Natural killer cell (primary cell): ENCODE data around the gene MALRD1. TPM values are rescaled to one million over a fixed set of nuclear protein-coding genes. Genes with fewer than 3 reads are reported as not detected.

Experiments used
- ATAC-seq, 3 donors: fragments of 150-1000 bp in 2 of 3; fragments of 200-7000 bp in 1 of 3; cut with Tn5 transposase; 1 replicate in 1 of 3; 2 replicates in 2 of 3; pipeline ENCODE4 v1.10.0; 2021; ENCODE audit warnings: mild to moderate bottlenecking in 2 of 3, moderate library complexity in 2 of 3
- DNase-seq, 2 donors: peaks; one replicate each; pipeline versions ENCODE4 v3.0.0 to v3.0.0-alpha.2; 2013 to 2021; ENCODE audit warnings: mixed read lengths in 1 of 2
- H3K27ac ChIP-seq: one replicate; pipeline ENCODE4 v1.5.1; 2013; ENCODE audit warnings: mild to moderate bottlenecking, low read length
- H3K27me3 ChIP-seq: one replicate; pipeline ENCODE4 v1.6.1; 2013; ENCODE audit warnings: low read length; ENCODE audit not compliant: control insufficient read depth, insufficient read depth
- H3K36me3 ChIP-seq: one replicate; pipeline ENCODE4 v1.6.1; 2013; ENCODE audit warnings: low read length; ENCODE audit not compliant: control insufficient read depth, insufficient read depth
- H3K4me1 ChIP-seq: one replicate; pipeline ENCODE4 v1.6.1; 2013; ENCODE audit warnings: low read length; ENCODE audit not compliant: control insufficient read depth, insufficient read depth
- H3K4me3 ChIP-seq: one replicate; pipeline ENCODE4 v1.5.1; 2013; ENCODE audit warnings: low read length
- H3K9me3 ChIP-seq: one replicate; pipeline ENCODE4 v1.6.1; 2013; ENCODE audit warnings: low read length; ENCODE audit not compliant: control insufficient read depth, insufficient read depth
- H3K27ac Mint-ChIP-seq, 2 donors: one replicate each; pipeline ENCODE4 v1.8.0; 2022; ENCODE audit warnings: mild to moderate bottlenecking in 2 of 2, mixed read lengths in 2 of 2, moderate library complexity in 1 of 2
- H3K27me3 Mint-ChIP-seq, 2 donors: one replicate each; pipeline ENCODE4 v1.8.0; 2022; ENCODE audit warnings: low read depth in 2 of 2, mixed read lengths in 2 of 2
- H3K36me3 Mint-ChIP-seq: one replicate; pipeline ENCODE4 v1.8.0; 2022; ENCODE audit warnings: mixed read lengths
- H3K4me1 Mint-ChIP-seq, 2 donors: one replicate each; pipeline ENCODE4 v1.8.0; 2022; ENCODE audit warnings: mixed read lengths in 2 of 2
- H3K4me3 Mint-ChIP-seq: one replicate; pipeline ENCODE4 v1.8.0; 2022; ENCODE audit warnings: mild to moderate bottlenecking, moderate library complexity, mixed read lengths
- H3K9me3 Mint-ChIP-seq, 2 donors: one replicate each; pipeline ENCODE4 v1.8.0; 2022; ENCODE audit warnings: mixed read lengths in 2 of 2
- CTCF ChIP-seq: fragments of 200-600 bp; IDR thresholded peaks from one replicate; pipeline ENCODE4 v1.8.0; 2022; ENCODE audit warnings: antibody characterized with exemption
- WGBS: methylation state at CpG from one replicate; pipeline ENCODE4 v1.1.7; 2013; ENCODE audit warnings: missing lambda C conversion rate; ENCODE audit not compliant: insufficient coverage; 5-methylcytosine and 5-hydroxymethylcytosine counted together
- intact Hi-C: fragments of 100-400 bp; cut with micrococcal nuclease; formaldehyde crosslinking; loops from one replicate; pipeline ENCODE4 v1.14.2; 2022
- total RNA-seq, 4 donors: library from RNA; stranded (reverse); fragments of 120-200 nt in 1 of 4; gene quantifications; one replicate each; pipeline versions ENCODE4 v1.2.3 to v1.2.4, GENCODE V29; 2013 to 2022

Gene MALRD1
- total RNA-seq, 3 donors from 2014 or later (not counting 1 experiment from before 2014, with no cell fraction given) = not detected

DNA sequence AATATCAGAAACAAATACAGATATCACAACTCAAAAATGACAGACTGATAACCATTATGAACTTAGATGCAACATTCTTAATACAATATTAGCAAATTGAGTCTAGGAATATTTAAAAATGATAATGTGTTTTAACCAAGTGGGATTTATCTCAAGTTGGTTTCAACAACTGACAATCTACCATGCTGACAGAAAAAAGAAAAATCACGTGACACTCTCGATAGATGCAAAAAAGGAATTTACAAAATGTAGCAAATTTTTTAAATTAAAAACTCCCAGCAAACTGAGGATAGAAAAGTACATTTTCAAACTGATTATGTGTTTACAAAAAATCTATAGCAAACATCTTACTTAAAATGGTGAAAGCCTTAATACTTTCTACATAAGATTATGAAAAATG is 177.4 kb downstream of the MALRD1 start:
- Mint-ChIP-seq H3K27me3 (no peaks in the 10 kb centered on the region), H3K27ac (no peak overlapping the region), H3K4me1 (no peaks in the 10 kb centered on the region), H3K36me3 (no peaks in the 10 kb centered on the region), H3K9me3 (peaks cover 0 to 15% of the 10 kb centered on the region in 2 donors), H3K4me3 (no peak overlapping the region)
- no peak for DNase-seq
- Histone ChIP-seq H3K4me3 (no peak overlapping the region), H3K36me3 (no peaks in the 10 kb centered on the region), H3K27me3 (no peaks in the 10 kb centered on the region), H3K4me1 (no peaks in the 10 kb centered on the region), H3K27ac (no peak overlapping the region), H3K9me3 (no peaks in the 10 kb centered on the region)
- TF ChIP-seq CTCF = no peak
- intact Hi-C loops = no loop called here
- WGBS = no CpG with 5 or more reads among the region's 2 CpGs
- ATAC-seq = no peak

DNA sequence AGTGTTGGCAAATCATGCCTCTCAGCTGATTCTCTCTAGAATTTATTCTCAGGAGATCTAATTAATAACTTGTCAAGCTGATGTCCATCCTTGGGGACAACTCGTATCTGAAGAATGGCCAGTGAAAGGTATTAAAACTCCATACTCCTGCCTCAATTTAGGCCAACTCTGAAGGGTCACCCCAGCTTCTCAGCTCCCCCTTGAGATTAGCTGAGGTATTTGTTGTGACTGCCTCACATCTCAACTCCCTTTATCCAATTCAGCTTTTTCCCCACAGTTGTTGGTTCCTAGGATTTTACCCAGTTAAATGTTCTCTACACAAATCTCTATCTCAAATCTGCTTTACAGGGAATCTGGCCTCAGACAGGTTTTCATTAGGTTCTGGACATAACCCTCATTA is 182.4 kb downstream of the MALRD1 start:
- no peaks in the 10 kb centered on the region for H3K4me1 ChIP-seq
- no peak for DNase-seq
- no peak overlapping the region for H3K27ac ChIP-seq
- H3K9me3 ChIP-seq = no peaks in the 10 kb centered on the region
- no peaks in the 10 kb centered on the region for H3K4me1 Mint-ChIP-seq
- H3K27me3 Mint-ChIP-seq = no peaks in the 10 kb centered on the region
- peaks cover 9 to 14% of the 10 kb centered on the region in 2 donors for H3K9me3 Mint-ChIP-seq
- intact Hi-C loops = no loop called here
- H3K36me3 Mint-ChIP-seq = no peaks in the 10 kb centered on the region
- no peak overlapping the region for H3K27ac Mint-ChIP-seq
- no peaks in the 10 kb centered on the region for H3K27me3 ChIP-seq
- ATAC-seq = no peak
- H3K4me3 ChIP-seq = no peak overlapping the region
- no peak overlapping the region for H3K4me3 Mint-ChIP-seq
- WGBS = 63% methylated on average over 1 of the region's 1 CpG
- no peak for TF ChIP-seq CTCF
- no peaks in the 10 kb centered on the region for H3K36me3 ChIP-seq

DNA sequence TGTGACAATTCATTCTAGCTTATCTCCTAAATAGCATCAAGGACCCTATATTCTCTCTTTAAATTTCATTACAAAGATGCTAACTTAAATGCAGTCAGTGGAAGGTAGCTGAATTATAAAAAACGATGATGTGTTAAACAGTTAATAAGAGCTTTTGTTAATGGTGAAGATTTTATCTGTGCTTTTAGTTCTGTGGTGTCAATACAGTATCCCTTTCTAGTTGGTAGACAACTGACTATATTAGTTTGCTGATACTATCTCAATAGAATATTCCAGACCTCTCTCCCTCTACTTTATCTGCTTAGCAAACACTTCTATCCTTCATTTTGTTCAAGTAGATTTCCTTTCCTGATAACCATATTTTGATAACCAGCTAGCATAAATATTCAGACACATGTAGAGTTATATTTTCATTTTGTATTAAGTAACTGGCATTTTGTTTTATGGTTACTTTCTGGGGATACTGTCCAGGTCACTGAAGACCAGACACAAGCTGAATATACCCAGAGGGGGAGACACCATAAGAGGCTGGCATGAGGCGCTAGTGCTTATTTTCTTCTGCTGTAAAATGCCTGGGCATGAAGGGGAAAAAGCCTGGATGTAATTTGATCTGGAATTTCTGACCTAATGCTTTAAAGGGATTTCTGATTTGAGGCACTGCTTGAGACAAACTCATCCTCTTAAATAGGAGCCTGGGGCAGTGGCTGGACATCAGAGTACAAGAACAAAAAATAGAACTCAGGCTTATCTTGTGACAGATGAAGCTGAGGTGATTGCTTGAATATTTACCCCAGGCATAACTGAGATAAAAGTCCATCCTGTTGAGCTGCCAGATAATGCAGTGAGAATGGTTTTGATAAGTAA is 197.5 kb downstream of the MALRD1 start:
- Histone ChIP-seq H3K4me3 (no peak overlapping the region), H3K27ac (no peak overlapping the region), H3K27me3 (no peaks in the 10 kb centered on the region), H3K4me1 (no peaks in the 10 kb centered on the region), H3K9me3 (no peaks in the 10 kb centered on the region), H3K36me3 (no peaks in the 10 kb centered on the region)
- DNase-seq = no peak
- no peak for TF ChIP-seq CTCF
- no peak overlapping the region for H3K4me3 Mint-ChIP-seq
- H3K36me3 Mint-ChIP-seq = no peaks in the 10 kb centered on the region
- no peak overlapping the region for H3K27ac Mint-ChIP-seq
- no peaks in the 10 kb centered on the region for H3K4me1 Mint-ChIP-seq
- WGBS = 56% methylated on average over 1 of the region's 2 CpGs
- ATAC-seq = no peak
- H3K27me3 Mint-ChIP-seq = no peaks in the 10 kb centered on the region
- H3K9me3 Mint-ChIP-seq = peaks cover 13 to 16% of the 10 kb centered on the region in 2 donors
- intact Hi-C loops = no loop called here

- no peak for TF ChIP-seq CTCF
- no peaks in the 10 kb centered on the region for H3K4me1 ChIP-seq
Observed at GRCh38 chr10:19247843-19248242, 199.2 kb downstream of the MALRD1 start.

More at GRCh38 chr10:19247843-19248242, 199.2 kb downstream of the MALRD1 start:
- Mint-ChIP-seq H3K4me3 (no peak overlapping the region), H3K4me1 (no peaks in the 10 kb centered on the region), H3K9me3 (peaks cover 5 to 10% of the 10 kb centered on the region in 2 donors), H3K27me3 (no peaks in the 10 kb centered on the region), H3K27ac (no peak overlapping the region), H3K36me3 (no peaks in the 10 kb centered on the region)
- 76% methylated on average over 2 of the region's 3 CpGs for WGBS
- intact Hi-C loops = no loop called here
- no peak overlapping the region for H3K4me3 ChIP-seq
- no peaks in the 10 kb centered on the region for H3K9me3 ChIP-seq
- no peaks in the 10 kb centered on the region for H3K27me3 ChIP-seq
- no peak overlapping the region for H3K27ac ChIP-seq
- DNase-seq = no peak
- no peaks in the 10 kb centered on the region for H3K36me3 ChIP-seq
- ATAC-seq = no peak
